Breast epithelium (tissue), 4 donors: ENCODE measurements around the gene PCDH9. TPM values are rescaled to one million over a fixed set of nuclear protein-coding genes. Genes with fewer than 3 reads are reported as not detected.

ENCODE experiments used
- DNase-seq, 2 donors: peaks; one replicate each; pipeline ENCODE4 v3.0.0-alpha.2; 2019; ENCODE audit warnings: low spot score in 2 of 2
- H3K27ac ChIP-seq, 2 donors: fragments of 200-600 bp; sonication (generic) in 1 of 2; one replicate each; pipeline ENCODE4 v1.5.1; 2016 to 2019; ENCODE audit warnings: mild to moderate bottlenecking in 1 of 2
- H3K27me3 ChIP-seq, 2 donors: fragments of 200-600 bp; sonication (generic) in 1 of 2; one replicate each; pipeline versions ENCODE4 v1.5.1 to v1.6.0; 2017 to 2019; ENCODE audit warnings: control low read depth in 1 of 2, mild to moderate bottlenecking in 1 of 2
- H3K36me3 ChIP-seq: fragments of 200-600 bp; one replicate; pipeline ENCODE4 v1.5.1; 2019
- H3K4me1 ChIP-seq, 2 donors: fragments of 200-600 bp; sonication (generic); one replicate each; pipeline ENCODE4 v1.5.1; 2016 to 2019; ENCODE audit warnings: control low read depth in 1 of 2
- H3K4me3 ChIP-seq, 3 donors: fragments of 200-600 bp; sonication (generic); 1 replicate in 2 of 3; 2 replicates in 1 of 3; pipeline ENCODE4 v1.5.1; 2016 to 2019; ENCODE audit warnings: mild to moderate bottlenecking in 3 of 3, moderate library complexity in 2 of 3
- H3K9me3 ChIP-seq, 2 donors: fragments of 200-600 bp; sonication (generic) in 1 of 2; one replicate each; pipeline ENCODE4 v1.5.1; 2016 to 2019; ENCODE audit warnings: control low read depth in 1 of 2
- POLR2A ChIP-seq: fragments of 450-650 bp; IDR thresholded peaks from one replicate; pipeline ENCODE4 v1.6.1; 2016; ENCODE audit warnings: antibody characterized with exemption, mild to moderate bottlenecking, moderate library complexity
- POLR2AphosphoS5 ChIP-seq, 3 donors: sonication (generic); formaldehyde crosslinking; IDR thresholded peaks; one replicate each; pipeline ENCODE4 v1.6.1; 2017; ENCODE audit warnings: antibody characterized with exemption in 3 of 3
- intact Hi-C: fragments of 100-400 bp; cut with DNase I; formaldehyde crosslinking; loops from one replicate; pipeline ENCODE4 v1.15.1; 2023; ENCODE audit warnings: low total_unique reads
- total RNA-seq, 3 donors: library from RNA; depleted of rRNA; stranded (reverse); fragments of >200 nt; gene quantifications; one replicate each; pipeline ENCODE4 v1.1.0, GENCODE V29; 2016
- TF ChIP-seq, protein P1 (sequence below), 3 donors: fragments of 450-650 bp; IDR thresholded peaks; one replicate each; pipeline ENCODE4 v1.5.1; 2016 to 2017; ENCODE audit warnings: antibody characterized with exemption in 3 of 3, mild to moderate bottlenecking in 3 of 3, moderate library complexity in 3 of 3

PCDH9 gene
- total RNA-seq, 3 donors from 2014 or later: 0.98 to 26.7 (median 3.7) TPM

- H3K4me3 ChIP-seq: no peak overlapping the region
- H3K27me3 ChIP-seq: no peaks in the 10 kb centered on the region
- H3K9me3 ChIP-seq: no peaks in the 10 kb centered on the region
- no peaks in the 10 kb centered on the region for H3K4me1 ChIP-seq
- intact Hi-C loops: no loop called here
- TF ChIP-seq, protein P1, sequence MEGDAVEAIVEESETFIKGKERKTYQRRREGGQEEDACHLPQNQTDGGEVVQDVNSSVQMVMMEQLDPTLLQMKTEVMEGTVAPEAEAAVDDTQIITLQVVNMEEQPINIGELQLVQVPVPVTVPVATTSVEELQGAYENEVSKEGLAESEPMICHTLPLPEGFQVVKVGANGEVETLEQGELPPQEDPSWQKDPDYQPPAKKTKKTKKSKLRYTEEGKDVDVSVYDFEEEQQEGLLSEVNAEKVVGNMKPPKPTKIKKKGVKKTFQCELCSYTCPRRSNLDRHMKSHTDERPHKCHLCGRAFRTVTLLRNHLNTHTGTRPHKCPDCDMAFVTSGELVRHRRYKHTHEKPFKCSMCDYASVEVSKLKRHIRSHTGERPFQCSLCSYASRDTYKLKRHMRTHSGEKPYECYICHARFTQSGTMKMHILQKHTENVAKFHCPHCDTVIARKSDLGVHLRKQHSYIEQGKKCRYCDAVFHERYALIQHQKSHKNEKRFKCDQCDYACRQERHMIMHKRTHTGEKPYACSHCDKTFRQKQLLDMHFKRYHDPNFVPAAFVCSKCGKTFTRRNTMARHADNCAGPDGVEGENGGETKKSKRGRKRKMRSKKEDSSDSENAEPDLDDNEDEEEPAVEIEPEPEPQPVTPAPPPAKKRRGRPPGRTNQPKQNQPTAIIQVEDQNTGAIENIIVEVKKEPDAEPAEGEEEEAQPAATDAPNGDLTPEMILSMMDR (IDR thresholded peaks at IDR 0.05): no peak
- DNase-seq: no peak
- no peaks in the 10 kb centered on the region for H3K36me3 ChIP-seq
- no peak overlapping the region for H3K27ac ChIP-seq
Observed at GRCh38 chr13:66984241-66984640, 245.9 kb downstream of the PCDH9 start.

DNA sequence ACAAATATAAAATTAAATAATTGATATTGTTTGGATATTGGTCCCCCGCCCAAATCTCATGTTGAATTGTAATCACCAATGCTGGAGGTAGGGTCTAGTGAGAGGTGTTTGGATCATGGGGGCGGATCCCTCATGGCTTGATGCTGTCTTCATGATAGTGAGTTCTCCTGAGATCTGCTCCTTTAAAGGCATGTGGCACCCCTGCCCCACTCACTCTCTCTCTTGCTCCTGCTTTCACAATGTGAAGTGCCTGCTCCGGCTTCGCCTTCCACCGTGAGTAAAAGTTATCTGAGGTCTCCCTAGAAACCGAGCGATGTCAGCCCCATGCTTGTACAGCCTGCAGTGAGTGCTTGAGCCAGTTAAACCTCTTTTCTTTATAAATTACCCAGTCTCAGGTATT, 248.2 kb downstream of the PCDH9 start:
- Histone ChIP-seq H3K4me1 (no peaks in the 10 kb centered on the region), H3K4me3 (no peak overlapping the region), H3K9me3 (no peaks in the 10 kb centered on the region), H3K27ac (no peak overlapping the region), H3K36me3 (no peaks in the 10 kb centered on the region), H3K27me3 (no peaks in the 10 kb centered on the region)
- DNase-seq: no peak
- intact Hi-C loops: no loop called here
- TF ChIP-seq, protein P1 (IDR thresholded peaks at IDR 0.05): no peak
- TF ChIP-seq POLR2AphosphoS5 (IDR thresholded peaks at IDR 0.05): no peak
- no peak for TF ChIP-seq POLR2A

GRCh38 chr13:66977161-66977560, 253.0 kb downstream of the PCDH9 start:
- intact Hi-C loops: no loop called here

GRCh38 chr13:66974889-66975288, 255.2 kb downstream of the PCDH9 start:
- TF ChIP-seq, protein P1 (IDR thresholded peaks at IDR 0.05): no peak
- no peak for TF ChIP-seq POLR2A
- DNase-seq: no peak
- H3K27me3 ChIP-seq: no peaks in the 10 kb centered on the region
- no peaks in the 10 kb centered on the region for H3K36me3 ChIP-seq
- intact Hi-C loops: no loop called here
- no peak overlapping the region for H3K27ac ChIP-seq
- H3K4me3 ChIP-seq: no peak overlapping the region
- no peaks in the 10 kb centered on the region for H3K4me1 ChIP-seq
- no peaks in the 10 kb centered on the region for H3K9me3 ChIP-seq

More at GRCh38 chr13:66977161-66977560, 253.0 kb downstream of the PCDH9 start:
- Histone ChIP-seq H3K27ac (no peak overlapping the region), H3K27me3 (no peaks in the 10 kb centered on the region), H3K4me1 (no peaks in the 10 kb centered on the region), H3K9me3 (no peaks in the 10 kb centered on the region), H3K36me3 (no peaks in the 10 kb centered on the region), H3K4me3 (no peak overlapping the region)
- TF ChIP-seq POLR2A (no peak), POLR2AphosphoS5 (IDR thresholded peaks at IDR 0.05) (no peak)
- TF ChIP-seq, protein P1 (IDR thresholded peaks at IDR 0.05): no peak
- no peak for DNase-seq

DNA sequence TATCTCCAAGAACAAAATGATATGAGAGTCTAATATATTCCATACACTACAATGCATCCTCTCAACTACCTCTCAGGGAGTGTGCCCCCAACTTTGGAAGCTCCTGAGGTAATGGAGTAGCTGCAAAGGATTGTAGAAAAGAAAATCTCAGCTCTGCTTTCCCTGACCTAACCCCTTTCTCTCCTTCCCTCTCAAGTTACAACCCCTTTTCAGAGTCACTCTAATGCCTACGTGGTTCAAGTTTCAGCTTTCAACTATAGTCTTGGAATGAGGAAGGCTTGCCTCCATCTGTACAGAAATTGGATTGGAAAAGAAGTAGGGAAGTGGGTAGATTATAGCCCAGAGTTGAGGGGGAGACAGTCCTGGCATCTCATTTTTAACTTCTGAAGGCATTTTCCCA, 256.0 kb downstream of the PCDH9 start:
- H3K4me3 ChIP-seq: no peak overlapping the region
- no peaks in the 10 kb centered on the region for H3K4me1 ChIP-seq
- H3K27ac ChIP-seq: no peak overlapping the region
- no peak for DNase-seq
- H3K27me3 ChIP-seq: no peaks in the 10 kb centered on the region
- intact Hi-C loops: no loop called here
- TF ChIP-seq POLR2A (no peak), POLR2AphosphoS5 (IDR thresholded peaks at IDR 0.05) (no peak)
- TF ChIP-seq, protein P1 (IDR thresholded peaks at IDR 0.05): no peak
- no peaks in the 10 kb centered on the region for H3K9me3 ChIP-seq
- no peaks in the 10 kb centered on the region for H3K36me3 ChIP-seq
